22Rv1 (cell line): ENCODE measurements around the gene IL10RB.

ENCODE experiments used
- ZFX ChIP-seq: fragments of 450-650 bp; IDR thresholded peaks from 2 replicates; pipeline ENCODE4 v1.6.1; 2017; ENCODE audit warnings: antibody characterized with exemption, borderline replicate concordance
- TF ChIP-seq, protein P1 (sequence below): fragments of 450-650 bp; IDR thresholded peaks from 2 replicates; pipeline ENCODE4 v1.5.1; 2017; ENCODE audit warnings: mild to moderate bottlenecking

DNA sequence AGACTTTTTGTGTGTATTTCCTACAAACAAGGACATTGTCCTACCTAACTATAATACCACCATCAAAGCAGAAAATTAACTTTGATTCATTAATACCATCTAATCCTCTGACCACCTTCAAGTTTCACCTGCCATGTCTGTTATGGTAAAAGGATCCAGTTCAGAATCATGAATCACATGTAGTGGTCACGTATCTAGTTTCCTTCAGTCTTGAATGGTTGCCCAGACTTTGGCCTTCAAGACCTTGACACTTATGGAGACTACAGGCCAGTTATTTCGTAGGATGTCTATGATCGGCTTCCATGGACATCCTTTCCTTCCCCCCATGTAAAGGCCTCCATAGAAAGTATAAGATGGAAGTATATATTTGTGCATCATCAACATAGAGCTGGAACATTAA is 46.9 kb upstream of the IL10RB start:
- TF ChIP-seq, protein P1, sequence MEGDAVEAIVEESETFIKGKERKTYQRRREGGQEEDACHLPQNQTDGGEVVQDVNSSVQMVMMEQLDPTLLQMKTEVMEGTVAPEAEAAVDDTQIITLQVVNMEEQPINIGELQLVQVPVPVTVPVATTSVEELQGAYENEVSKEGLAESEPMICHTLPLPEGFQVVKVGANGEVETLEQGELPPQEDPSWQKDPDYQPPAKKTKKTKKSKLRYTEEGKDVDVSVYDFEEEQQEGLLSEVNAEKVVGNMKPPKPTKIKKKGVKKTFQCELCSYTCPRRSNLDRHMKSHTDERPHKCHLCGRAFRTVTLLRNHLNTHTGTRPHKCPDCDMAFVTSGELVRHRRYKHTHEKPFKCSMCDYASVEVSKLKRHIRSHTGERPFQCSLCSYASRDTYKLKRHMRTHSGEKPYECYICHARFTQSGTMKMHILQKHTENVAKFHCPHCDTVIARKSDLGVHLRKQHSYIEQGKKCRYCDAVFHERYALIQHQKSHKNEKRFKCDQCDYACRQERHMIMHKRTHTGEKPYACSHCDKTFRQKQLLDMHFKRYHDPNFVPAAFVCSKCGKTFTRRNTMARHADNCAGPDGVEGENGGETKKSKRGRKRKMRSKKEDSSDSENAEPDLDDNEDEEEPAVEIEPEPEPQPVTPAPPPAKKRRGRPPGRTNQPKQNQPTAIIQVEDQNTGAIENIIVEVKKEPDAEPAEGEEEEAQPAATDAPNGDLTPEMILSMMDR, result no peak
- TF ChIP-seq ZFX, result no peak
